Effector CD8-positive, alpha-beta T cell (primary cell): ENCODE measurements around the gene SOX8.

Source experiments
- DNase-seq: peaks from one replicate; lab custom pipeline; 2025; lab: John Stamatoyannopoulos, UW

The SOX8 gene

GRCh38 chr16:1026784-1027500 lies 45.4 kb downstream of the SOX8 start:
- DNase-seq, result no peak

- no peak for DNase-seq
Observed at GRCh38 chr16:1027501-1027815, 45.9 kb downstream of the SOX8 start.

- DNase-seq, result no peak
Observed at GRCh38 chr16:1028056-1028455, 46.5 kb downstream of the SOX8 start.

DNA sequence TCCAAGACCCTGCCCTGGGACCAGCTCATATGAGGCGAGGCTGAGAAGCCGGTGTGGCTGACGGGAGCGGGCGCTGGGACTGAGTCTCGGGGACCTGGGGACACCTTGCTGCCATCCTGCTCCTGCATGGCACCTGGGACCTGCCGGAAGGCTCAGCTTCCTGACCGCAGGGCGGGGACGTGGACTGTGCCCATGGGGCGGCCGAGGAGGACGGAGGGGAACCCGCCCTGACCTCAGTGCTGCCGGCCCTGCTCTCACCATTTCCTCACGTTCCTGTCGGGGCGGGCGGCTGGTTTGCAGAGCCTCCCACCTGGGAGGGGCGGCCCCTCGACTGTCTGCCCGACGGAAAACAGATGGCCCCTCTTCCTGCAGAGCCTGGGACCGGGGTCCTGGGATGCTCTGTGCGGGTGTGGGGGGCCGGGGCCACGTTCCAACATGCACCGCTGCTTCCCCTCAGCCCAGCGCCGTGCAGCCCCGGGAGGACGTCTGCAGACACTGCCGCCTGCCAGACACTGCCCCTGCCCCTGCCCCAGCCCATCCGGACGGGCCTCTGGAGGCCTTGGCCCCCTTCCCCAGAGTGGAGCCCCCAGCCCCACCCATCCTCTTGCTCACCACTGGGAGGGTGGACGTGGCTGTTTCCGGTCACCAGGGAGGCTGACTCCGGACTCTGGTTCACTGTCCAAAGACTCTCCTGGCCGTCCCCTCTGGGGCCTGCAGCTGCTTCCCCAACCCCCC lies 47.1 kb downstream of the SOX8 start:
- no peak for DNase-seq

GRCh38 chr16:1029259-1029545 lies 47.6 kb downstream of the SOX8 start:
- no peak for DNase-seq

GRCh38 chr16:1030473-1030901 lies 48.9 kb downstream of the SOX8 start:
- DNase-seq, result no peak

- DNase-seq, result no peak
Observed at GRCh38 chr16:1031666-1032065, 50.1 kb downstream of the SOX8 start.

DNA sequence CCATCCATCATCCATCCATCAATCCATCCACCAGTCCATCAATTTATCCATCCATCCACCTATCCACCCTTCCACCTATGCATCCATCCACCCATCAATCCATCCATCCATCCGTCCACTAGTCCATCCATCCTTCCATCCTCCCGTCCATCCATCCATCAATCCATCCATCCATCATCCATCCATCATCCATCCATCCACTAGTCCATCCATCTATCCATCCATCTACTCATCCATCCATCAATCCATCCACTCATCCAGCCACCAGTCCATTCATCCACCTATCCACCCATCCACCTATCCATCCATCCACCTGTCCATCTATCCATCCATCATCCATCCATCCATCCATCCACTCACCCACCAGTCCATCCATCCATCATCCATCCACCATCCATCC lies 51.0 kb downstream of the SOX8 start:
- DNase-seq, result no peak

DNA sequence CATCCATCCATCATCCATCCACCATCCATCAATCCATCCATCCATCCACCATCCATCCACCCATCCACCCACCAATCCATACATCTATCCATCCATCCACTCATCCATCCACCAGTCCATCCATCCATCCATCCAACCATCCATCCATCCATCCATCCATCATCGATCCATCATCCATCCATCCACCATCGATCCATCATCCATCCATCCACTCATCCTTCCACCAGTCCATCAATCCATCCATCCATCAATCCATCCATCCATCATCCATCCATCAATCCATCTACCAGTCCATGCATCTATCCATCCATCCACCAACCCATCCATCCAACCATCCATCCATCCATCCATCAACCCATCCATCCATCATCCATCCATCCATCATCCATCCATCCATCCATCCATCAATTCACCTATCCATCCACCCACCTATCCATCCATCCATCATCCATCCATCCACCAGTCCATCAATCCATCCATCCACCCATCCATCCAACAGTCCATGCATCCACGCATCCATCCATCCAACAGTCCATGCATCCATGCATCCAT lies 51.6 kb downstream of the SOX8 start:
- DNase-seq, result no peak

DNA sequence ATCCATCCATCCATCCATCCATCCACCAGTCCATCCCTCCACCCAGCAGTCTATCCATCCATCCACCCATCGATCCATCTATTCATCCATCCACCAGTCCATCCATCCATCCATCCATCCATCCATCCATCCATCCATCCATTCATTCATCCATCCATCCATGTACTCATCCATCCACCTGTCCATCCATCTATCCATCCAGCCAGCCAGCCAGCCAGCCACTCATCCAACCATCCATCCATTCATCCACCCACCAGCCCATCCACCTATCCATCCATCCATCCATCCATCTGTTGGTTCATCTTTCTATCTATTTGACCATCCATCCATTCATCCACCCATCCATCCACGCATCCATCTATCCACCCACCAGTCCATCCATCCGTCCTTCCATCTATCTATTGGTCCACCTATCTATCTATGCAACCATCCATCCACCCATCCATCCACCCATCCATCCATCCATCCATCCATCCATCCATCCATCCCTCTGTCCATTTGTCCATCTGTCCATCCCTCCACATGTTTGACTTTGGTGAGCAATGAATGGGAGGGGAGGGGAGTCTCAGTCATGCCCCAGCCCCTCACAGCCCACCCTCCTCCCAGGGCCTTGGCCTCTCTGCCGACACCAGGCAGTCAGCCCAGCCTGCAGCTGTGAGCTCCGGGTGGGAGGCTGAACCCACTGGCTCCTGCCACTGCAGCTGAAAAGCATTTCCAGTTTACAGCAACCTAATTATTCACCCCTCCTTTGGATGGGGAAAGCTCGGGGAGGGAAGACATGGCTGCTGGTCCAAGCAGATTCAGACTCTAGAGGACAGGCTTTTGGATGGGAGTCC lies 52.9 kb downstream of the SOX8 start:
- DNase-seq, result no peak

GRCh38 chr16:1035066-1035415 lies 53.5 kb downstream of the SOX8 start:
- DNase-seq, result no peak

DNA sequence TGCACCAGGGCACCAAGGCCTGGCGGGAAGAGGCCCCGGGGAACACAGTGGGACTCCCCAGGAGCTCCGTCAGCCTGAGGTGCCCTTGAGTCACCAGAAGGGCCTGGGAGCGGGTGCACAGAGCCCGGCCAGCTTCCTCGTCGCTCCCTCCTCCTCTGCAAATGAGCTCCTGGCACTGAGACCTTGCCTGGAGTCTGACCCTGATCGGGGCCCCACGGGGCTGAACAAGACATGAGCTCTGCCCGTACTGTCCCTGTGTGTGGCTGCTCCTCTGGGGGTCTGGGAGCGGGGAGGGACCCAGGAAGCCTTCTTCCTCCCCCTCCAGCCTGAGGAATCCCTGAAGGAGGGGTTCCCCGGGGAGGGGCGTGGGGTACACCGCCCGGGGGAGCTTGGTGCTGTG lies 54.6 kb downstream of the SOX8 start:
- DNase-seq, result no peak
